ENCODE data around the gene PYCARD.
"Not testable (repeated sequence)": the region's sequence is repeated elsewhere in the genome, so short reads cannot be mapped to it uniquely, and the experiment has no call there.

Gene PYCARD

GRCh38 chr16:31214708-31215286 is 12.2 kb upstream of the PYCARD start:
- no peak for DNase-seq

GRCh38 chr16:31213877-31214707 is 11.5 kb upstream of the PYCARD start, which contains the start of gene TRIM72:
Gene TRIM72, plus strand, starts transcription at chr16:31214119. Its CDS starts 620 bp downstream, at chr16:31214739.
- no peak for DNase-seq

- no peak for DNase-seq
Observed at GRCh38 chr16:31213342-31213741, 10.8 kb upstream of the PYCARD start.

- no peak for DNase-seq
Observed at GRCh38 chr16:31206776-31207175, 4.2 kb upstream of the PYCARD start.

- DNase-seq: no peak
Observed at GRCh38 chr16:31204871-31205666, 2.5 kb upstream of the PYCARD start.

- DNase-seq: no peak
Observed at GRCh38 chr16:31201582-31202413, 762 bp downstream of the PYCARD start.

- DNase-seq: no peak
Observed at GRCh38 chr16:31200821-31201568, 1.6 kb downstream of the PYCARD start.

GRCh38 chr16:31200111-31200510 is 2.4 kb downstream of the PYCARD start:
- DNase-seq: not testable (repeated sequence)

GRCh38 chr16:31199430-31200041 is 3.0 kb downstream of the PYCARD start:
- DNase-seq: no peak

GRCh38 chr16:31198207-31198882 is 4.2 kb downstream of the PYCARD start:
- no peak for DNase-seq

- no peak for DNase-seq
Observed at GRCh38 chr16:31196324-31197088, 6.1 kb downstream of the PYCARD start.

GRCh38 chr16:31195861-31196260 is 6.7 kb downstream of the PYCARD start:
- not testable (repeated sequence) for DNase-seq

- no peak for DNase-seq
Observed at GRCh38 chr16:31194898-31195297, 7.7 kb downstream of the PYCARD start.

GRCh38 chr16:31193874-31194273 is 8.7 kb downstream of the PYCARD start:
- DNase-seq: no peak

GRCh38 chr16:31192856-31193642 is 9.5 kb downstream of the PYCARD start:
- no peak for DNase-seq

- no peak for DNase-seq
Observed at GRCh38 chr16:31191697-31192428, 10.7 kb downstream of the PYCARD start.

- no peak for DNase-seq
Observed at GRCh38 chr16:31190818-31191444, 11.6 kb downstream of the PYCARD start.

- no peak for DNase-seq
Observed at GRCh38 chr16:31190061-31190460, 12.5 kb downstream of the PYCARD start.
